Ovary (tissue), 9 donors: ENCODE data around the gene CRABP2. TPM values are rescaled to one million over a fixed set of nuclear protein-coding genes. Genes with fewer than 3 reads are reported as not detected.

Source experiments
- DNase-seq, 5 donors: peaks; one replicate each; pipeline ENCODE4 v3.0.0-alpha.2; 2019 to 2020
- H3K27ac ChIP-seq, 2 donors: fragments of 200-600 bp; one replicate each; pipeline versions ENCODE4 v1.5.1 to v1.8.0; 2019 to 2022
- H3K27me3 ChIP-seq: fragments of 200-600 bp; one replicate; pipeline ENCODE4 v1.8.0; 2022
- H3K36me3 ChIP-seq: fragments of 200-600 bp; sonication (generic); one replicate; pipeline ENCODE4 v1.5.1; 2019
- H3K4me1 ChIP-seq: one replicate; pipeline ENCODE4 v1.8.1; 2013; ENCODE audit warnings: mild to moderate bottlenecking, moderate library complexity; ENCODE audit not compliant: insufficient read depth
- H3K4me3 ChIP-seq: fragments of 200-600 bp; sonication (generic); one replicate; pipeline ENCODE4 v1.5.1; 2017
- H3K9me3 ChIP-seq, 2 donors: fragments of 200-600 bp in 1 of 2; sonication (generic) in 1 of 2; one replicate each; pipeline versions ENCODE4 v1.5.1 to v1.8.1; 2013 to 2019; ENCODE audit warnings: mild to moderate bottlenecking in 1 of 2, moderate library complexity in 1 of 2
- CTCF ChIP-seq, 3 donors: fragments of 450-650 bp in 2 of 3; fragments of 200-600 bp in 1 of 3; IDR thresholded peaks; one replicate each; pipeline versions ENCODE4 v1.5.1 to v1.8.0; 2016 to 2022; ENCODE audit warnings: antibody characterized with exemption in 3 of 3, mild to moderate bottlenecking in 1 of 3
- EP300 ChIP-seq: sonication (generic); formaldehyde crosslinking; IDR thresholded peaks from one replicate; pipeline ENCODE4 v1.6.1; 2017; ENCODE audit warnings: antibody characterized with exemption
- POLR2A ChIP-seq: fragments of 450-650 bp; IDR thresholded peaks from one replicate; pipeline ENCODE4 v1.6.1; 2017; ENCODE audit warnings: antibody characterized with exemption, mild to moderate bottlenecking, moderate library complexity
- WGBS, 3 donors: extraction: QIAGEN DNeasy Blood & Tissue Kit in 1 of 3; methylation state at CpG; one replicate each; pipeline versions ENCODE4 v1.1.5 to v1.1.7; 2013 to 2017; 5-methylcytosine and 5-hydroxymethylcytosine counted together
- intact Hi-C, 4 donors: fragments of 100-400 bp; cut with DNase I; formaldehyde crosslinking; loops; one replicate each; pipeline versions ENCODE4 v1.11.0 to v1.15.1; 2022 to 2023
- polyA plus RNA-seq, 2 donors: library from polyadenylated mRNA; stranded (reverse); fragments of 200-250 nt in 1 of 2; fragments of 350-450 nt in 1 of 2; fragmentation: Illumina TruSeq in 1 of 2; extraction: RNeasy Lipid Tissue Mini Kit (QIAGEN cat#74804) in 1 of 2; gene quantifications; one replicate each; pipeline ENCODE4 v1.2.3, GENCODE V29; 2013 to 2014
- total RNA-seq, 7 donors: library from RNA; depleted of rRNA in 2 of 7; stranded (reverse); fragments of >200 nt in 2 of 7; fragmentation: NEBNext Ultra II Directional in 3 of 7; extraction: Animal tissue kit (Norgen Biotek cat#: 25700) in 3 of 7; gene quantifications; one replicate each; pipeline versions ENCODE4 v1.1.0 to v1.2.4, GENCODE V29; 2016 to 2023
- donor health status: DM: no; HTN: no; CAD: no; lungs with moderate emphysema.
- donor health status: DM: no; HTN: no; CAD: no.
- donor health status: Bipolar disorder and iron deficiency.
- donor health status: DM: yes; HTN: yes; CAD: no.
- donor health status: DM: no; HTN: no; CAD: no.
- donor health status: DM: yes; HTN: yes; CAD: no.

The CRABP2 gene
- total and polyA plus RNA-seq, 9 donors = 1.4 to 31.5 (median 5.5) TPM

DNA sequence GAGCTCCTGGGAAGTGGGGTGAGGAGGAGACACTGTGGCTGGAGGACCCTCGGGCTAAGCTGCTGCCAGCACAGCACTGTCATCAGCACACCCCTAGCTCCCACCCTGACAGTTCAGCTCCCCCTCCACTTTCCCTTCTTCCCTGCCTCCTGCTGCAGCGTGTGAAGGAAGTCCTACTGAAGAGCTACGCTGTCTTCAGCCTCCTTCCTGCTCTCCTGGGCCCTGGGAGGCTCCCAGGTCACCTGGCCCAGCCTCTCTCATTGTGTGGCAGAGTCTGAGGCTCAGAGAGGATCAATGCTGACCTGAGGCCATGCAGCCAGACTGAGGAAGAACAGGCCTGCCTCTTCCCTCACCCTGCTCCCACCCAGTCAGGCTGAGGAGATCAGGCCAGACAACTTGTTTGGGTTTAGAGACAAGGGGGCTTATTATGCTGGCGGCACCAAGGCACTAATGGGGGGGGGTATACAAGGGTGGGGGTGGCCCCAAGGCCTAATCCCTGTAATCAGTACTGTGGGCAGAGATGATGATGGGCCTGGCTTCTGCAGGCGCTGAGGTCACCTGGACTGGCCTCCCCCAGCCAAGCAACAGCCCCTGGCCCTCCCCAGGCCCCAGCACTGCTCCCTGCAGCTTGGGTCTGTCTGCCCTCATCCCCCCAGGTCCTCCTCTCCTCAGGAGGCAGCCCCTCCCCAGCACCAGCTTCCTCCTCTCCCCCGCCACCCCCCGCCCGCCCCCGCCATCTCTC, 37.2 kb downstream of the CRABP2 start:
- H3K9me3 ChIP-seq = no peaks in the 10 kb centered on the region
- H3K27me3 ChIP-seq = no peaks in the 10 kb centered on the region
- TF ChIP-seq EP300 = no peak
- no peak for TF ChIP-seq CTCF (IDR thresholded peaks at IDR 0.05)
- no peak for TF ChIP-seq POLR2A
- 67 to 77% (median 72%) methylated on average over 6 to 9 of the region's 9 CpGs for WGBS, 3 donors
- H3K36me3 ChIP-seq = no peaks in the 10 kb centered on the region
- peak overlapping the region; percentile 30 to 66 for H3K27ac ChIP-seq
- H3K4me3 ChIP-seq = no peak overlapping the region
- H3K4me1 ChIP-seq = no peaks in the 10 kb centered on the region
- peak in 1 of 5 donors; percentile 10 for DNase-seq
- intact Hi-C loops = no loop called here

- DNase-seq = peak in 2 of 5 donors; percentile 20 to 45
- Histone ChIP-seq H3K9me3 (no peaks in the 10 kb centered on the region), H3K4me3 (no peak overlapping the region), H3K27me3 (no peaks in the 10 kb centered on the region), H3K27ac (peak overlapping the region; percentile 30 to 66), H3K4me1 (no peaks in the 10 kb centered on the region), H3K36me3 (no peaks in the 10 kb centered on the region)
- WGBS, 3 donors = 0 to 10% (median 8%) methylated on average over 5 of the region's 5 CpGs
- intact Hi-C loops = no loop called here
- TF ChIP-seq POLR2A (no peak), EP300 (no peak), CTCF (IDR thresholded peaks at IDR 0.05) (no peak)
Observed at GRCh38 chr1:156667610-156667967, 37.8 kb downstream of the CRABP2 start.

DNA sequence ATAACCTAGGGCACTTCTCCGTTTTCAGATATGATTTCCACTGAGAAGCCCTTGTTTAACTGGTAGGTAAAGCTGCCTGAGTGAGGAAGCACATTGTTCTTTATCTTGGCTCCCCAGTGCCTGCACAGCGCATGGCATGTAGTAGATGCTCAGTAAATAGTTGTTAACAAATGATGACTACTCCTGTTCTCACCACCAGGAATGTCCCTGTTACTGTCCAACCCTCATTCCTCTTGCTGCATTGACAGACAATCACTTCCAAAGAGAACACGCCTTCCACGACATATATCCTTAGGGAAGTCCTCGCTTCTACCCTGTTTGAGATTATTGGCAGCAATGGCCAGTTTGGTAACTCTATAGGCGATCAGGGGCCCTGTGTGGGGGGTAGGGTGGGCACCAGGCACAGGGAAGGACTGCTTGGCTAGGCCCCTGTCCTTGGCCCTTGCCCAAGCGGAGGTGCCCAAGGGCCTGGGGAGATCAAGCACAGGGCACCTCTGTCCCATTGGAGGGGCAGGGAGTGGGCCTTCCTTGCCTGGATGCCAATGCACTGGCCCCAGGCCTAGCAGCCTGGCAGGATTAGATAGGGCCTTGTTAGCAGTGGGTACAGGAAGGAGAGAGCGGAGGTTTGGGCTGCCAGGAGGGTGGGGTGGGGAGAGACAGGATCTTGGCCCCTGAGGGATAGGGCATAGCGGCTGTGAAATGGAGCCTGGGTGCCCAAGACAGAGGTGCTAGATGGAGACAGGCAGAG, 38.3 kb downstream of the CRABP2 start:
- TF ChIP-seq POLR2A = no peak
- no peak for TF ChIP-seq EP300
- no peak for TF ChIP-seq CTCF (IDR thresholded peaks at IDR 0.05)
- Histone ChIP-seq H3K27me3 (no peaks in the 10 kb centered on the region), H3K4me3 (no peak overlapping the region), H3K36me3 (no peaks in the 10 kb centered on the region), H3K9me3 (no peaks in the 10 kb centered on the region), H3K4me1 (no peaks in the 10 kb centered on the region), H3K27ac (peak overlapping the region in 1 of 2 donors; percentile 37)
- intact Hi-C loops = no loop called here
- 89 to 93% (median 92%) methylated on average over 9 of the region's 9 CpGs for WGBS, 3 donors
- DNase-seq = peak in 1 of 5 donors; percentile 27

DNA sequence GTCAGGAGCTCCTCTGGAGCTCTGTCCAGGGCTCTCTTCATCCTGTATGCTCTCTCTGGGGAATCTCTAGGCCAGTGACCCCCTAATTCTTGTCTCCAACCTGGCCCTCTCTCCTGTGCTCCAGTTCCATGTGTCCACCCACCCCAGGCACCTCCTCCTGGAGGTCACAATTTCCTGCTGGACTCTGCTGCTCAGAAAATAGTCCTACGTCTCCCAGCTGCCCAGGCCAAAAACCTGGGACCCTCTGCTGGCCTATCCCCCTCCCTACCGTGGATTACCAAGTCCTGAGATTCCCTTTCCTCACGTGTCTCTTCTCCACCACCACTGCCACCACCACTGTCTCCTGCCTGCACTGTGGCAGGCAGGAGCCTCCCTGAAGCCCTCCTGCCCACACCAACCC, 39.8 kb downstream of the CRABP2 start:
- intact Hi-C loops = no loop called here
- TF ChIP-seq POLR2A (no peak), EP300 (no peak), CTCF (IDR thresholded peaks at IDR 0.05) (no peak)
- 70 to 80% (median 70%) methylated on average over 3 of the region's 3 CpGs for WGBS, 3 donors
- H3K9me3 ChIP-seq = no peaks in the 10 kb centered on the region
- no peaks in the 10 kb centered on the region for H3K27me3 ChIP-seq
- no peak for DNase-seq
- no peak overlapping the region for H3K4me3 ChIP-seq
- no peak overlapping the region for H3K27ac ChIP-seq
- no peaks in the 10 kb centered on the region for H3K4me1 ChIP-seq
- H3K36me3 ChIP-seq = no peaks in the 10 kb centered on the region
